Adipocyte (in vitro differentiated cells): ENCODE results near the gene FAM89B.

Source experiments
- DNase-seq: peaks from one replicate; pipeline ENCODE4 v3.0.0-alpha.2; 2015; ENCODE audit warnings: low read depth
- H3K27me3 ChIP-seq: replicated peaks from 2 replicates; pipeline ENCODE4 v1.7.0; 2013; ENCODE audit warnings: mild to moderate bottlenecking, low read length, moderate library complexity; ENCODE audit not compliant: control insufficient read depth, insufficient read depth
- H3K36me3 ChIP-seq: 2 replicates; pipeline ENCODE4 v1.7.0; 2013; ENCODE audit warnings: low read length, mild to moderate bottlenecking, moderate library complexity; ENCODE audit not compliant: control insufficient read depth, insufficient read depth, severe bottlenecking
- H3K4me1 ChIP-seq: 2 replicates; pipeline ENCODE4 v1.7.0; 2013; ENCODE audit warnings: mild to moderate bottlenecking, low read length, moderate library complexity; ENCODE audit not compliant: control insufficient read depth, insufficient read depth
- H3K4me3 ChIP-seq: 2 replicates; pipeline ENCODE4 v1.7.0; 2013; ENCODE audit warnings: mild to moderate bottlenecking, low read length, moderate library complexity
- H3K9ac ChIP-seq: 2 replicates; pipeline ENCODE4 v1.7.0; 2013; ENCODE audit warnings: mild to moderate bottlenecking, low read length, moderate library complexity
- H3K9me3 ChIP-seq: 2 replicates; pipeline ENCODE4 v1.7.0; 2013; ENCODE audit warnings: mild to moderate bottlenecking, low read length, moderate library complexity; ENCODE audit not compliant: control insufficient read depth

FAM89B gene

DNA sequence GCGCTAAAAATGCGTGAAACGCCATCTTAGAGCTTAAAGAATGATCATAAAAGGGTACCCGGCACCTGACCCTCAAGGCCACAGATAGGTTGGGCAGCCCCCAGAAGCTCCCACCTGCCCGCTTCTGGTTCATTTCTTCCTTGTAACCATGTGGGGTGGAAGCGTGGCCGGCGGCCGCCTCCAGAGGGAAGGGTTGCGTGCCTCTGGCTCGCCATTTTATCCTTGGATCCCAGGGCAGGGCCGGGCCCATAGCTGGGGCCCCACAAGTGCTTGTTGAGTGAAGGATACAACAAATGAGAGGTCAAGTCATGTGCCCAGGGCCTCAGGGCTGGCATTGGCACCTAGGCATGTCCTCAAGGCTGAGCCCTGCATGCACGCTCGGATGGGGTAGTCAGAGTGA lies 49.1 kb downstream of the FAM89B start:
- Histone ChIP-seq H3K4me1 (peaks cover 10% of the 10 kb centered on the region), H3K36me3 (peaks cover 87% of the 10 kb centered on the region), H3K27me3 (no peaks in the 10 kb centered on the region), H3K9me3 (no peaks in the 10 kb centered on the region), H3K4me3 (no peak overlapping the region), H3K9ac (no peak overlapping the region)
- no peak for DNase-seq

DNA sequence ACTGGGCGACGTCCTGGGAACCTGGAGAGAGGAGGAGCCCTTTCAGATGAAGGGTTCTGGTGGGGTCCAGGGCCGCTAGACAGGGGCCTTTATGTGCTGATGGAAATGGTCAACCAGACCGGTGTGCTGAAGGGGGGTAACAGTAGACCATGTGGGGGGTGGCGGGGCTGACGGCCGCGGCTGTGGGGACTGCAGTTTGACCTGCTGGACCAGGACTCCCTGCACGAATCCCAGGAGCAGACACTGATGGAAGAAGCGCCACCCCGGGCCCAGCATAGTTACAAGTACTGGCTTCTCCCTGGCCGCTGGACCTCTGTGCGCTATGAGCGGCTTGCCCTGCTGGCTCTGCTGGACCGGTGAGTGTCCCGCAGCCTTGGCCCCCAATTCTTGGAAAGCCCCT lies 49.7 kb downstream of the FAM89B start:
- Histone ChIP-seq H3K9ac (no peak overlapping the region), H3K36me3 (peaks cover 92% of the 10 kb centered on the region), H3K9me3 (no peaks in the 10 kb centered on the region), H3K27me3 (no peaks in the 10 kb centered on the region), H3K4me1 (peaks cover 4% of the 10 kb centered on the region), H3K4me3 (no peak overlapping the region)
- no peak for DNase-seq

DNA sequence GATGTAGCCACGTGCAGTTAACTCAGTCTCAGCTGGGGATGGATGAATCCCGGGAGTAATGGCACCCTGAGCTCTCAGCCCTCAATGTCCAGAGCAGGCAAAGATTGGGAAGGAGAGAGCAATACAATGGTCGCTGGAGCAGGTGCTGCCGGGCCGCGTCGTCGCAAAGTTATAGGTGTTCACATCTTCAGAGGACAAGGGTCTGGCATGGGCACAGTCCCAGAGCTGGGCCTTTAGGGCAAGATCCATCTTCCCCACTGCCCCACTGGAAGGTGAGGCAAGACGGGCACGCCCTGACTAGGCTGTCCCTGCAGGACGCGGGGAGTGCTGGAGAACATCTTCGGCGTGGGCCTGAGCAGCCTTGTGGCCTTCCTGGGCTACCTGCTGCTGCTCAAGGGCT lies 50.8 kb downstream of the FAM89B start:
- no peak for DNase-seq
- Histone ChIP-seq H3K27me3 (no peaks in the 10 kb centered on the region), H3K36me3 (peaks cover 92% of the 10 kb centered on the region), H3K9me3 (no peaks in the 10 kb centered on the region), H3K4me1 (no peaks in the 10 kb centered on the region), H3K9ac (no peak overlapping the region), H3K4me3 (no peak overlapping the region)
